GM19238 (cell line): ENCODE data around the gene TPSG1.
"Not testable (repeated sequence)": the region's sequence is repeated elsewhere in the genome, so short reads cannot be mapped to it uniquely, and the experiment has no call there.

Experiments
- DNase-seq: peaks from one replicate; pipeline ENCODE4 v3.0.0; 2011; ENCODE audit warnings: low spot score; ENCODE audit not compliant: insufficient read length

TPSG1 gene

DNA sequence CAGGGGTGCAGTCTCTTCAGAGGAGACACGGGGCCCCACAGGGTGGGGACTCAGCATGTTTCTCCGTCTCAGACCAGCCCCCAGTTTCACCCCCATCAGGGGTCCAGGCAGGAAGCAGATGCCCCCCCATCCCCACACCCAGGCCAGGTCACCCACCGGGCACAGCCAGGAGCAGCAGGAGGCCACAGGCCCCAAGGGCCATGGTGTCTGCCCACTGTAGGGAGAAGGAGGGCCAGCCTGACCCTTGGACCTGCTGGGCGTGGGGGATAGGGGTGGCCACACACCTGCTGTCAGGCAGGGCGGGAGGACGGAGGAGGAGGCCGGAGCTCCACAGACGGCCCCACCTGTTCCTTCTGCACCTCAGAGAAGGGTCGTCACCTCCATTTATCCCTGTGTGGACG lies at the start of gene TPSG1:
Gene TPSG1 (minus strand): TSS at position 218 of the 401 bp plus-strand sequence. CDS start 16 bp downstream, at position 202.
- DNase-seq, result no peak

DNA sequence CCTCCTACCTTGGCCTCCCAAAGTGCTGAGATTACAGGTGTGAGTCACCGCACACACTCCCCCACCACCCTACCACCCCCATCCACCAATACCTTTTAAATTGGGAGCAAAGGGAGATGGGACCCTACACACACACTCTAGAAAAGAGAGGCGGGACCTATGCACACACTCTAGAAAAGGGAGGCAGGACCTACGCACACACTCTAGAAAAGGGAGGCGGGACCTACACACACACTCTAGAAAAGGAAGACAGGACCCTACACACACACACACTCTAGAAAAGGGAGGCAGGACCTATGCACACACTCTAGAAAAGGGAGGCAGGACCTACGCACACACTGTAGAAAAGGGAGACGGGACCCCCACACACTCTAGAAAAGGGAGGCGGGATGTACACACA lies 49.7 kb upstream of the TPSG1 start:
- DNase-seq, result no peak

DNA sequence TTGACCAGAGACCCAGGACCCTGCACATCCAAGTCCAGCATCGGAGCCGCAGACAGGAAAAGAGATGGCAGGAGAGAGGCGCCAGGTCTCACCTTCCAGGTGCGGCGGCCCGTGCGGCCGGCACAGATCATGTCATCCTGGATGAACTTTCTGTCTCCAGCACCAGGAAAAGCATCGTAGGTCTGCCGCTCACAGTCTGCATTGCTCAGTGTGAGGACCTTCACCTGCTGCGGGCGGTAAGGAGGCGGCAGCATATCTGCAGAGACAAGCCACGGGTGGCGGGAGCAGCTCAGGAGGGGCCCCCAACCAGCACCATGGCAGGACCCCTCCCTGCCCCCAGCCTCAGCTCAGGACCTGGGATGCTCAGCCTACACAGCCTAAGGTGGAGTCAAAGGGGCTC lies 48.7 kb upstream of the TPSG1 start:
- no peak for DNase-seq

- DNase-seq, result no peak
These were observed 47.6 kb upstream of the TPSG1 start for GRCh38 chr16:1272453-1273198.

DNA sequence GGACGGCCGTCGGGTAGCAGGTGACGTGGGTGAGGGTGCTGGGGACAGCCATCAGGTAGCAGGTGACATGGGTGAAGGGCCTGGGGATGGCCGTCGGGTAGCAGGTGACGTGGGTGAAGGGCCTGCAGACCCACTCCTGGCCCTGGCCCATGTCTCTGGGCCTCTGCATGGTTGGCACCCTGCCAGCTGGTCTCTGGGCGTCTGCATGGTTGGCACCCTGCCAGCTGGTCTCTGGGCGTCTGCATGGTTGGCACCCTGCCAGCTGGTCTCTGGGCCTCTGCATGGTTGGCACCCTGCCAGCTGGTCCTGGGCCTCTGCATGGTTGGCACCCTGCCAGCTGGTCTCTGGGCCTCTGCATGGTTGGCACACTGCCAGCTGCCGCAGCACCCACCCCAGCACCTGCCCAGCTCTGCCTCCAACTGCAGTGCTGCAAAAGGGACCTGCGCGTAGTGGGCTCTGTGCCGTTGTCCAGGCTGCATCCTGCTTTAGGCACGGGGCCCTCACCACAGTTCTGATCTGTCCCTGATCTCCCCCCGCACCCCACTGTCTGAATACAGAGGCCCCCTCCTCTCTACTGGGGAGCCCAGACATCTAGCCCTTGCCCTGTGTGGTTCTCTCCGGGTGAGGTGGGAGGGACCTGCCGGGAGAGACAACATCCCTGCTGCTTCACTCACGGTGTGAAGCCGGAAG lies 46.8 kb upstream of the TPSG1 start:
- DNase-seq, result not testable (repeated sequence)

GRCh38 chr16:1271380-1271723 lies 46.3 kb upstream of the TPSG1 start:
- DNase-seq, result no peak

DNA sequence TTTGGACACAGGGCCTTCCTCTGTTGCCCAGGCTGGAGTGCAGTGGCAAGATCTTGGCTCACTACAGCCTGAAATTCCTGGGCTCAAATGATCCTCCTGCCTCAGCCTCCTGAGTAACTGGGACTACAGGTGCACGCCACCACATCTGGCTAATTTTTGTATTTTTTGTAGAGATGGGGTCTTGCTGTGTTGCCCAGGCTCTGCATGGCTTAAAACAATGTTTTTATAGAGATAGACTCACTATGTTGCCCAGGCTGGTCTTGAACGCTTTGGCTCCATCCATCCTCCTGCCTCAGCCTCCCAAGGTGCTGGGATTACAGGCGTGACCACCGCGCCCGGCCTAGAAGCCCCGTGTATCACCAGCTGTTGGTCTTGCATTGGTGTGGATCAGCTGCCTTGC lies 44.4 kb upstream of the TPSG1 start:
- not testable (repeated sequence) for DNase-seq

GRCh38 chr16:1265826-1266225 lies 40.8 kb upstream of the TPSG1 start:
- no peak for DNase-seq

DNA sequence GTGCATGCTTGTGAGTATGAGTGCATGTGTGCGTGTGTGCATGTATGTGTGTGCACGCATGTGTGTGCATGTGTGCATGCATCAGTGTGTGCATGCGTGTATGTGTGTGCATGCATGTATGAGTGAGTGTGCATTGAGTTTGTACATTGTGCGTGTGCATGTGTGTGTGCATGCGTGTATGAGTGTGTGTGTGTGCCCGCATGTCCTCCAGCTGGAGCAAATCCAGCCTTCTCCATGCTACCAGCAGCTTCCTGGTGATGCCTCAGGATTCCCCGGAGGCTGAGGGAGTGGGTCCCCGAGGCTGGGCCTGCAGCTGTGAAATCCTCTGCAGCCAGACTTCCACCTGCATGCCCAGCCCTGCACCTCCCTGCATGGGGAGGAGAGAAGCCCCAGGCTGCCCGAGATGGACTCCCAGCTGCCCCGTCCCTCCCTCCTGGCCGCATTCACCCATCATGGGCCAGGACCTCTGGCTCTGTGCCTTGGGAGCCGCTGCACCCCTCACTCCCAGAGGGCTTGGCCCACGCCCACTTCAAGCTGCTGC lies 40.1 kb upstream of the TPSG1 start:
- DNase-seq, result no peak

DNA sequence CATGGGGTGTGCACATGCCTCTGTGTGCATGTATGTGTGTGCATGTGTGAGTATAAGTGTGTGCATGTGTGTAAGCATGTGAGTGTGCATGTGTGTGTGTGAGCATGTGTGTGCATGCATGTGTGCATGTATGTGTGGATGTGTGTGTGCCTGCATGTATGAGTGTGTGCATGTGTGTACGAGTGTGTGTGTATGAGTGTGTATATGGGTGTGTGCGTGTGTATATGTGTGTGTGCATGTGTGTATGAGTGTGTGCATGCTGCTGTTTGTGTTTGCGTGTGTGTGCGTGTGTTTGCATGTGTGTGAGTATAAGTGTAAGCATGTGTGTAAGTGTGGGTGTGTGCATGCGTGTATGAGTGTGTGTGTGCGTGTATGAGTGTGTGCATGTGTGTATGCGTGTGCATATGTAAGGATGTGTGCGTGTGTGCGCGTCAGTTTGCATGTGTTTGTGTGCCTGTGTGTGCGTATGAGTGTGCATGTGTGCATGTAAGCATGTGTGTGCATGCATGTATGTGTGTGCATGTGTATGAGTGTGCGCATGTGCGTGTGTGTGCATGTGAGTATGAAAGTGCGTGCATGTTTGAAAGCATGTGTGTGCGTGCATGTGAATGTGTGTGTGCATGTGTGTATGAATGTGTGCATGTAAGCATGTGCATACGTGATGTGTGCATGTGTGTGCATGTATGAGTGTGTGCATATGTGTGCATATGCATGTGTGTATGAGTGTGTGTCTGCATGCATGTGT lies 39.4 kb upstream of the TPSG1 start:
- DNase-seq, result no peak

GRCh38 chr16:1263591-1264344 lies 38.7 kb upstream of the TPSG1 start:
- DNase-seq, result no peak

- no peak for DNase-seq
These were observed 37.8 kb upstream of the TPSG1 start for GRCh38 chr16:1262846-1263221.

GRCh38 chr16:1262210-1262845 lies 37.3 kb upstream of the TPSG1 start:
- DNase-seq, result no peak

DNA sequence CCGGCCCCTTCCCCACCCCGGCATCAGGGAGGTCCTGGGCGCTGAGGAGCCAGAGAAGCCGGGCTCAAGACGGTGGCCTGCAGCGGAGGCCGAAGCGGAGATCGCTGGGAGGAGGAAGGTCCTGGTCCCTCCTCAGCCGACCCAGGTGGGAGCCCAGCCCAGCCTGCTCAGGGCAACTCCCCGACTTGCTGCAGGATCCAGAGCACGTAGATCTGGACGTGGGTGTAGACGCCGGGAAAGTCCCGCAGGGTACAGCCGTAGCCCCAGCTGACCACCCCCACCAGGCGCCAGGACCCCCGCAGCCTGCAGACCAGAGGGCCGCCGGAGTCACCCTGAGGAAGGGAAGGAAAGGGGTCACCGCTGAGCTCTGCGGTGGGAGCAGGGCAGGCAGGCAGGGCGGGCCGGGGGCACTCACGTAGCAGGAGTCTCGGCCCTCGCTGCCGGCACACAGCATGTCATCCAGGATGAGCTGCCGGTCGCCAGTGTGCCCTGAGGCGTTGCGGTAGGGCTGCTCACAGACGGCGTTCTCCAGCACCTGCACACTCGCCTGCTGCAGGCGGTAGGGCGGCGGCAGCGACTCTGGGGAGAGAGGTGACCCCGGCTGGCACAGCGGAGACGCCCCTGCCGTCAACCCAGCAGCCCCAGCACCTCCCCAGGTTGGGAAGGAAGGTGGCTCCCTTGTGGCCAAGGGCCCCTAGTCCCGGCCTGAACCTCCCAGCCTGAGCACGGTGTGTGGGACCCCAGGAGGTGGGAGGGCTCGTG lies 36.2 kb upstream of the TPSG1 start:
- DNase-seq, result no peak

GRCh38 chr16:1260101-1260680 lies 35.1 kb upstream of the TPSG1 start:
- no peak for DNase-seq

DNA sequence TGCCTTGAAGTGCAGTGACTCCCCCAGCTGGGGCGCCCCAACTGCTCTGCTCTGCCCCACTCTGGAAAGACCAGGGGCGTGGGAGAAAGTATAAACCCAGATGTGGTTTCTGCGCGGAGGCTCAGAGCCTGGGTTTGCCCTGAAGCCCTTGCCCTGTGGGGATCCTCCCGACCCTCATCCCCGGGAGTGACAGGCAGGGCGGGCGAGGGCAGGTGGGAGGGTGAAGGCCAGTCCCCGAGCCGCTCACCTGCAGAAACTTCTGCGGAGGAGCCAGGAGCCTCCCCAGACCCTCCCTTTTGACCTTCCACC lies 34.6 kb upstream of the TPSG1 start:
- no peak for DNase-seq

DNA sequence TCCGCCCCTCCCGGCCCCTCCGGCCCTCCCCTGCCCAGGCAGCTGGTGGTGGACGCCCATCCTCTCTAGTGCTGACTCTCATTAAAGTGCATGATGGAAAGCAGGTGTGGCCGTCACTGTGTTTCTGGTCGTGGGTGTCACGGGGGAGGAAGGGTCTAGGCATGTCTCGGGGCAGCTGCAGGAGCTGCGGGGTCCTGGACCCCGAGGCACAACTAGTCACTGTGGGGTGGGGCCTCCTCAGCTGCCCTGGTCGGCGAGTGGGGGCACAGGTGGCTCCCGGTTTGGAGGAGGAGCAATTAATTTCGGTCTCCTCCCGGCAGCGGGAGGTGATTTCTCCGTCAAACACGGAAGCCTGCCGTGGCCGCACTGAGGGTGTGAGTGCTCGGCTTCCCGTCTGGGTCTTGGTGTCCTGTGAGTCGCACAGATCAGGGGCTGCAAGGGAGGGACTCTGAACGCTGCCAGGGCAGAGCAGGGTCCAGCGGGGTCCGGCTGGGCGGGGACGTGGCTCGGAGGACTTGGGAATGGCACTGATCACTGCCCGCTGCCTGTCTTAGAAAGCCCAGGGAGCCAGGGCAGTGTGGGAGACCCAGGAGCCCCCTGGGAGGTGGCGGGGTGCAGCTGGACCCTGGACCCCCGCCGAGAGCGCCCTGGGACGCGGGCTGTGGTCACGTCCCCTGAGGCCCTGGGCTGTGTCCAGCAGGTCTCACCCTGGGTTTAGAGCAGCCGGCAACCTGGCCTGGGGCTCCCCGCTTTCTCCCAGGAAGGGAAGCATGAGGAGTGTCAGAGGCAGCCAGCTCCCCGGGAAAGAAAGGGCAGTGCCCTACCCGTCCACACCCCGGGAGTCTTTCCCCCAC lies 34.1 kb upstream of the TPSG1 start:
- no peak for DNase-seq

DNA sequence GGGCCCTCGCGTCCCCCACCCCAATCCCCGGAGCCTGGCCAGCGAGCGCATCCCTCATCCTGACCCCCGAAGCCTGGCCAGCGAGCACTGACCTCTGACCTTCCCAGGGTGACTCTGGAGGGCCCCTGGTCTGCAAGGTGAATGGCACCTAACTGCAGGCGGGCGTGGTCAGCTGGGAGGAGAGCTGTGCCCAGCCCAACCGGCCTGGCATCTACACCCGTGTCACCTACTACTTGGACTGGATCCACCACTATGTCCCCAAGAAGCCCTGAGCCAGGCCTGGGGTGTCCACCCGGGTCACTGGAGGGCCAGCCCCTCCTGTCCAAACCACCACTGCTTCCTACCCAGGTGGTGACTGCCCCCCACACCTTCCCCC lies 33.1 kb upstream of the TPSG1 start:
- DNase-seq, result no peak

DNA sequence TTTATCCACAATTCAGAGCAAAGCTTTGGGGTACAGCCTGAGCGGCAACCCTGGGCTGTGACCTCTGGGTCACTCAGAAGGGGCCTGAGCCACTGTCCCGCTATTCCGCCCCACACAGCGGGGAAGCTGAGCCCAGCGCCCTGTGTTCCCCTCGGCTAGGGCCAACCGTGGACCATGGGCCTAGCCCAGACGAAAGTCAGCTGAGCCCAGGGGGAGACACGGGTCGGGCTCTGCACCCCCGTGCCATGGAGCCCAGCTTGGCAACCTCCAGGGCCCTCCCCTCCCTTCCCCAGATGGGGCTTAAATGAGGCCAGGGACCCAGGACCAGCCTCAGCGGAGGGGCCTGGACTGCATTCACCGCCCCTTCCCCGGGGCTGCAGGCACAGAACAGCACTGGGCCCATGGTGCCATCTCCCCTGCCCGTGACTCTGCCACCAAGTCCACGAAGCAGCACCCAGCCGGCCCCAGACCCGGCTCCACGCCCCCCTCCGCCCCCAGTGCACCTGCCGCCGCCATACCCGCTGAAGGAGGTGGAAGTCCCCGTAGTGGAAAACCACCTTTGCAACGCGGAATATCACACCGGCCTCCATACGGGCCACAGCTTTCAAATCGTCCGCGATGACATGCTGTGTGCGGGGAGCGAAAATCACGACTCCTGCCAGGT lies 32.6 kb upstream of the TPSG1 start:
- no peak for DNase-seq
